ENCODE results near the gene ATAD1. TPM values are rescaled to one million over a fixed set of nuclear protein-coding genes. Genes with fewer than 3 reads are reported as not detected.

Gene ATAD1
- total RNA-seq, 1 donor, result 43.8 TPM

DNA sequence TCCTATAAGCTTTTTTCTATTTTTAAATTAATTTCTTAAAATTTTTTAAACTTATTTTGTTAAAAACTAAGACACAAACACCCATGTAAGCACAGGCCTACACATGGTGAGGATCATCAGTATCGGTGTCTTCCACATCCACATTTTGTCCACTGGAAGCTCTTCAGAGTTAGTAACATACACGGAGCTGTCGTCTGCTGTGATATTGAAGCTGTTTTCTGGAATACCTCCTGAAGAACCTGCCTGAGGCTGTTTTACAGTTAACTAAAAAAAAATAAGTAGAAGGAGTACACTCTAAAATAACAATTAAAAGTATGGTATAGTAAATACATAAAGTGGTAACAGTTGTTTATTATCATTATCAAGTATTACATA lies 27.6 kb upstream of the ATAD1 start:
- no peak overlapping the region for H3K4me2 ChIP-seq (ENCODE audit: insufficient read depth, low read length)
- H3K27ac ChIP-seq (ENCODE audit: low read depth, low read length), result peak overlapping the region; percentile 31
- H3K27me3 ChIP-seq (ENCODE audit: insufficient read depth, low read length), result no peaks in the 10 kb centered on the region
- no peaks in the 10 kb centered on the region for H3K9me3 ChIP-seq (ENCODE audit: low read depth, low read length)
- TF ChIP-seq, protein P1, sequence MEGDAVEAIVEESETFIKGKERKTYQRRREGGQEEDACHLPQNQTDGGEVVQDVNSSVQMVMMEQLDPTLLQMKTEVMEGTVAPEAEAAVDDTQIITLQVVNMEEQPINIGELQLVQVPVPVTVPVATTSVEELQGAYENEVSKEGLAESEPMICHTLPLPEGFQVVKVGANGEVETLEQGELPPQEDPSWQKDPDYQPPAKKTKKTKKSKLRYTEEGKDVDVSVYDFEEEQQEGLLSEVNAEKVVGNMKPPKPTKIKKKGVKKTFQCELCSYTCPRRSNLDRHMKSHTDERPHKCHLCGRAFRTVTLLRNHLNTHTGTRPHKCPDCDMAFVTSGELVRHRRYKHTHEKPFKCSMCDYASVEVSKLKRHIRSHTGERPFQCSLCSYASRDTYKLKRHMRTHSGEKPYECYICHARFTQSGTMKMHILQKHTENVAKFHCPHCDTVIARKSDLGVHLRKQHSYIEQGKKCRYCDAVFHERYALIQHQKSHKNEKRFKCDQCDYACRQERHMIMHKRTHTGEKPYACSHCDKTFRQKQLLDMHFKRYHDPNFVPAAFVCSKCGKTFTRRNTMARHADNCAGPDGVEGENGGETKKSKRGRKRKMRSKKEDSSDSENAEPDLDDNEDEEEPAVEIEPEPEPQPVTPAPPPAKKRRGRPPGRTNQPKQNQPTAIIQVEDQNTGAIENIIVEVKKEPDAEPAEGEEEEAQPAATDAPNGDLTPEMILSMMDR (IDR thresholded peaks at IDR 0.05; ENCODE audit: extremely low read depth, low read depth, low read length), result no peak
- no peaks in the 10 kb centered on the region for H3K36me3 ChIP-seq (ENCODE audit: insufficient read depth, low read length)
- H4K20me1 ChIP-seq (ENCODE audit: insufficient read depth, low read length), result no peaks in the 10 kb centered on the region
- DNase-seq (ENCODE audit: insufficient read length, low spot score, missing footprints), result no peak
- peaks cover 24% of the 10 kb centered on the region for H3K4me1 ChIP-seq (ENCODE audit: insufficient read depth, low read length)
- H3K79me2 ChIP-seq (ENCODE audit: insufficient read depth, low read length), result no peaks in the 10 kb centered on the region
- H2AFZ ChIP-seq (ENCODE audit: low read length), result no peak overlapping the region
- H3K4me3 ChIP-seq (ENCODE audit: insufficient read depth, low read length), result no peak overlapping the region

GRCh38 chr10:87844837-87845623 lies 27.0 kb upstream of the ATAD1 start:
- no peak overlapping the region for H3K4me2 ChIP-seq (ENCODE audit: insufficient read depth, low read length)
- peaks cover 24% of the 10 kb centered on the region for H3K4me1 ChIP-seq (ENCODE audit: insufficient read depth, low read length)
- no peak overlapping the region for H2AFZ ChIP-seq (ENCODE audit: low read length)
- no peak for DNase-seq (ENCODE audit: insufficient read length, low spot score, missing footprints)
- no peaks in the 10 kb centered on the region for H3K36me3 ChIP-seq (ENCODE audit: insufficient read depth, low read length)
- H3K27me3 ChIP-seq (ENCODE audit: insufficient read depth, low read length), result no peaks in the 10 kb centered on the region
- H3K27ac ChIP-seq (ENCODE audit: low read depth, low read length), result peak overlapping the region; percentile 31
- no peaks in the 10 kb centered on the region for H4K20me1 ChIP-seq (ENCODE audit: insufficient read depth, low read length)
- no peaks in the 10 kb centered on the region for H3K79me2 ChIP-seq (ENCODE audit: insufficient read depth, low read length)
- TF ChIP-seq, protein P1 (IDR thresholded peaks at IDR 0.05; ENCODE audit: extremely low read depth, low read depth, low read length), result no peak
- no peaks in the 10 kb centered on the region for H3K9me3 ChIP-seq (ENCODE audit: low read depth, low read length)
- no peak overlapping the region for H3K4me3 ChIP-seq (ENCODE audit: insufficient read depth, low read length)

GRCh38 chr10:87843714-87844113 lies 25.7 kb upstream of the ATAD1 start:
- Histone ChIP-seq H3K27me3 (ENCODE audit: insufficient read depth, low read length) (no peaks in the 10 kb centered on the region), H3K4me3 (ENCODE audit: insufficient read depth, low read length) (no peak overlapping the region), H3K79me2 (ENCODE audit: insufficient read depth, low read length) (no peaks in the 10 kb centered on the region), H3K36me3 (ENCODE audit: insufficient read depth, low read length) (no peaks in the 10 kb centered on the region), H4K20me1 (ENCODE audit: insufficient read depth, low read length) (no peaks in the 10 kb centered on the region), H3K4me1 (ENCODE audit: insufficient read depth, low read length) (peaks cover 24% of the 10 kb centered on the region), H3K4me2 (ENCODE audit: insufficient read depth, low read length) (no peak overlapping the region), H2AFZ (ENCODE audit: low read length) (no peak overlapping the region), H3K9me3 (ENCODE audit: low read depth, low read length) (no peaks in the 10 kb centered on the region), H3K27ac (ENCODE audit: low read depth, low read length) (peak overlapping the region; percentile 54)
- TF ChIP-seq, protein P1 (IDR thresholded peaks at IDR 0.05; ENCODE audit: extremely low read depth, low read depth, low read length), result no peak
- DNase-seq (ENCODE audit: insufficient read length, low spot score, missing footprints), result no peak

- Histone ChIP-seq H3K27ac (ENCODE audit: low read depth, low read length) (peak overlapping the region; percentile 54), H3K4me2 (ENCODE audit: insufficient read depth, low read length) (no peak overlapping the region), H2AFZ (ENCODE audit: low read length) (no peak overlapping the region), H3K79me2 (ENCODE audit: insufficient read depth, low read length) (no peaks in the 10 kb centered on the region), H3K4me1 (ENCODE audit: insufficient read depth, low read length) (peaks cover 24% of the 10 kb centered on the region), H3K27me3 (ENCODE audit: insufficient read depth, low read length) (no peaks in the 10 kb centered on the region), H3K9me3 (ENCODE audit: low read depth, low read length) (no peaks in the 10 kb centered on the region), H3K4me3 (ENCODE audit: insufficient read depth, low read length) (no peak overlapping the region), H4K20me1 (ENCODE audit: insufficient read depth, low read length) (no peaks in the 10 kb centered on the region), H3K36me3 (ENCODE audit: insufficient read depth, low read length) (no peaks in the 10 kb centered on the region)
- TF ChIP-seq, protein P1 (IDR thresholded peaks at IDR 0.05; ENCODE audit: extremely low read depth, low read depth, low read length), result no peak
- DNase-seq (ENCODE audit: insufficient read length, low spot score, missing footprints), result peak; percentile 39
Observed at GRCh38 chr10:87842776-87843497, 24.9 kb upstream of the ATAD1 start.

Measured in osteoblast (primary cell).